ENCODE measurements around the gene SLCO1B3. TPM values are rescaled to one million over a fixed set of nuclear protein-coding genes. Genes with fewer than 3 reads are reported as not detected.

SLCO1B3 gene
- total RNA-seq, 2 experiments from 2014 or later = not detected

DNA sequence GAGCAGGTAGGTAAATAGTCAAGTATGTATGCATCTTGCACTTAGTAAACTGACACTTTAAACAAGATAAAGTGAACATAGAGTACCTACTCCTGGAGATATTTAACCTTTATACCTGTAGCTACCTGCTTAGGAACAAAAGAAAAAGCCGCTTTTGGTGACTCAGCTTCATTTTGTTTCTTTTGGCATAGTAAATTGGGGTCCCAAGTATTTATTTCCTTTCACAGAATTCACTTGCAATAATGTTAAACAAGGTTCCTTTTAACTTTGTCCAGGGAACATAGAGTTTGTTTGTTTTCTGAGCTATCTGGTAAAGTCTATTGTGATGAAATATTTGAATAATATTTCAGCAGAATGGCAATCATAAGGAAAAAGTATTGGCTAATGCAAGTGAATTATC is 20.0 kb downstream of the SLCO1B3 start:
- Mint-ChIP-seq H3K4me3 (no peak overlapping the region), H3K27ac (no peak overlapping the region), H3K9me3 (no peaks in the 10 kb centered on the region), H3K27me3 (no peaks in the 10 kb centered on the region), H3K36me3 (ENCODE audit: low read depth) (no peaks in the 10 kb centered on the region), H3K4me1 (ENCODE audit: low read depth) (no peaks in the 10 kb centered on the region)
- TF ChIP-seq, protein P1, sequence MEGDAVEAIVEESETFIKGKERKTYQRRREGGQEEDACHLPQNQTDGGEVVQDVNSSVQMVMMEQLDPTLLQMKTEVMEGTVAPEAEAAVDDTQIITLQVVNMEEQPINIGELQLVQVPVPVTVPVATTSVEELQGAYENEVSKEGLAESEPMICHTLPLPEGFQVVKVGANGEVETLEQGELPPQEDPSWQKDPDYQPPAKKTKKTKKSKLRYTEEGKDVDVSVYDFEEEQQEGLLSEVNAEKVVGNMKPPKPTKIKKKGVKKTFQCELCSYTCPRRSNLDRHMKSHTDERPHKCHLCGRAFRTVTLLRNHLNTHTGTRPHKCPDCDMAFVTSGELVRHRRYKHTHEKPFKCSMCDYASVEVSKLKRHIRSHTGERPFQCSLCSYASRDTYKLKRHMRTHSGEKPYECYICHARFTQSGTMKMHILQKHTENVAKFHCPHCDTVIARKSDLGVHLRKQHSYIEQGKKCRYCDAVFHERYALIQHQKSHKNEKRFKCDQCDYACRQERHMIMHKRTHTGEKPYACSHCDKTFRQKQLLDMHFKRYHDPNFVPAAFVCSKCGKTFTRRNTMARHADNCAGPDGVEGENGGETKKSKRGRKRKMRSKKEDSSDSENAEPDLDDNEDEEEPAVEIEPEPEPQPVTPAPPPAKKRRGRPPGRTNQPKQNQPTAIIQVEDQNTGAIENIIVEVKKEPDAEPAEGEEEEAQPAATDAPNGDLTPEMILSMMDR (IDR thresholded peaks at IDR 0.05) = no peak
- ATAC-seq = no peak
- DNase-seq = no peak
- CTCF ChIA-PET = no interaction called here
- POLR2A ChIA-PET = no interaction called here
- intact Hi-C loops (cut with micrococcal nuclease) = no loop called here

DNA sequence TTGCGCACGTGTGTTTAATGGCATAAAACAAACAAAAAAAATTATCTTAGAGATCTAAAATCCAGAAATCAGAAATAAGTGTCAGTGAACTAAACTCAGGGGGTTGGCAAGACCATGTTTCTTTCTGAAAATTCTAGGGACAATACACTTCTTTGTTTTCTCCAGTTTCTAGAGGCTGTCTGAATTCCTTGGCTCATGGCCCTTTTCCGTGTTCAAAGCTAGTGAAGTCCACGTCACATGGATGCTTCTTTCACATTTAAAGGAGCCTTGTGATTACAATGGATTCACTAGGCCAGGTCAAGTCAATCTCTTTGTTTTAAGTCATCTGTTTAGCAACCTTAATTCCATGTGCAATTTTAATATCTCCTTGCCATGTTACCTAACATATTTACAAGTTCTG is 22.4 kb downstream of the SLCO1B3 start:
- no peak for ATAC-seq
- Mint-ChIP-seq H3K9me3 (no peaks in the 10 kb centered on the region), H3K4me1 (ENCODE audit: low read depth) (no peaks in the 10 kb centered on the region), H3K27ac (no peak overlapping the region), H3K36me3 (ENCODE audit: low read depth) (no peaks in the 10 kb centered on the region), H3K4me3 (no peak overlapping the region), H3K27me3 (no peaks in the 10 kb centered on the region)
- ChIA-PET CTCF (no interaction called here), POLR2A (no interaction called here)
- intact Hi-C loops (cut with micrococcal nuclease) = no loop called here
- TF ChIP-seq, protein P1 (IDR thresholded peaks at IDR 0.05) = no peak
- DNase-seq = no peak

DNA sequence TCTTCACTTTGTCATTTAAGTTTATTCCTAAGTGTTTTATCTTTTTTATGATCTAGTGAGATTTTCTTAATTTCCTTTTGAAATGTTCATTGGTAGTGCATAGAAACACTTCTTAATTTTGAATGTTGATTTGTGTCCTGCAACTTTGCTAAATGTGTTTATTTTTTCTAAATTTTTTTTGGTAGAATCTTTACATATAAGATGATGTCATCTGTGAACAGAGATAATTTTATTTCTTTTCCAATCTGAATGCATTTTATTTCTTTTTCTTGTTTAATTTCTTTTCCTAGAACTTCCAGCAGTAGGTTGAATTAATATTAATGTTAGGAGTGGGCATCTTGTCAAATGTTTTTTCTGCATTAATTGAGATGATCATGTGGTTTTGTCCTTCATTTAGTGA is 42.1 kb downstream of the SLCO1B3 start:
- DNase-seq (no peak), ATAC-seq (no peak)
- TF ChIP-seq, protein P1 (IDR thresholded peaks at IDR 0.05) = no peak
- Mint-ChIP-seq H3K4me3 (no peak overlapping the region), H3K9me3 (peaks cover 4% of the 10 kb centered on the region), H3K4me1 (ENCODE audit: low read depth) (no peaks in the 10 kb centered on the region), H3K36me3 (ENCODE audit: low read depth) (no peaks in the 10 kb centered on the region), H3K27me3 (no peaks in the 10 kb centered on the region), H3K27ac (no peak overlapping the region)
- intact Hi-C loops (cut with micrococcal nuclease) = no loop called here
- CTCF ChIA-PET = no interaction called here
- POLR2A ChIA-PET = no interaction called here

DNA sequence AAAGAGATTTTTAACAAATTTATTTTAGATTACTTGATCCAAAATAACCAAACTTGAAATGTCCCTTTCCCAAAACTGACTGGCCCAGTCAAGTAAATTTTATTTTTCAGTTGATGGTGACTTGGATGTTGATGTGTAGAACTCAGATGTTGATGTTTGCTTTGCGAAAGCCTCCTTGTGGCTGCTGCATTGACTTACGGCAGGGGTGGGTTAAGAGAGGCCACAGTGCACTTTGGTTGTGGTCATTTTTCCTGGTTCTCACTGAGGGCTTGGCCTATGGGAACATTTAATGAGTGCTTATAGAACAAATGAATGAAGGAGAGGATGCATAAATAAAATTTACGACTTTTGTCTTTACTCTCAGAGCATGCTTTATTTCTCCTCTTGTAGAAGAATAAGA is 52.6 kb downstream of the SLCO1B3 start:
- TF ChIP-seq, protein P1 (IDR thresholded peaks at IDR 0.05) = no peak
- H3K9me3 Mint-ChIP-seq = no peaks in the 10 kb centered on the region
- ATAC-seq (no peak), DNase-seq (no peak)
- H3K4me3 Mint-ChIP-seq = no peak overlapping the region
- no peaks in the 10 kb centered on the region for H3K36me3 Mint-ChIP-seq (ENCODE audit: low read depth)
- no peak overlapping the region for H3K27ac Mint-ChIP-seq
- ChIA-PET POLR2A (no interaction called here), CTCF (no interaction called here)
- intact Hi-C loops (cut with micrococcal nuclease) = no loop called here
- no peaks in the 10 kb centered on the region for H3K27me3 Mint-ChIP-seq
- no peaks in the 10 kb centered on the region for H3K4me1 Mint-ChIP-seq (ENCODE audit: low read depth)

DNA sequence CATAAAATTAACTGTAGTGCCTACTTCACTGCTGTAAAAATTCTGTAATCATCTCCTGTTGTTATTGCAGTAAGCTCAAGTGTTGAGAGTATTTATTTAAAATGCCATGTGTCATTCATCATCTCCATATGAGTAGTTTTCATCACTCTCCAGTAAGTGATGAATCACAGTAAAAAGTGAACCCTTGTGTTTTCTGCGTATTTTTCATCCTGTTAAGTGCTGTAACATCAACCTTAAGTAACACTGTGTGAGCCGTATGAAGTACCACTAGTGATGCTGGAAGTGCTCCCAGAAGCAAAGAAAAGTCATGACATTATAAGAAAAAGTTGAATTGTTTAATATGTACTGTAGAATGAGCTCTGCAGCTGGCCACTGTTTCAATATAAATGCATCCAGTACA is 55.4 kb downstream of the SLCO1B3 start:
- no peaks in the 10 kb centered on the region for H3K27me3 Mint-ChIP-seq
- TF ChIP-seq, protein P1 (IDR thresholded peaks at IDR 0.05) = no peak
- no peak overlapping the region for H3K4me3 Mint-ChIP-seq
- H3K4me1 Mint-ChIP-seq (ENCODE audit: low read depth) = no peaks in the 10 kb centered on the region
- H3K9me3 Mint-ChIP-seq = peaks cover 2% of the 10 kb centered on the region
- DNase-seq (no peak), ATAC-seq (no peak)
- no peak overlapping the region for H3K27ac Mint-ChIP-seq
- intact Hi-C loops (cut with micrococcal nuclease) = no loop called here
- ChIA-PET POLR2A (no interaction called here), CTCF (no interaction called here)
- H3K36me3 Mint-ChIP-seq (ENCODE audit: low read depth) = no peaks in the 10 kb centered on the region

Measured in activated CD8-positive, alpha-beta T cell treated with anti-CD3 and anti-CD28 coated beads for 36 hours (primary cell).